ENCODE measurements around the gene SPINK13.
"Not testable (repeated sequence)": the region's sequence is repeated elsewhere in the genome, so short reads cannot be mapped to it uniquely, and the experiment has no call there.

SPINK13 gene

GRCh38 chr5:148311484-148311883 lies 42.9 kb downstream of the SPINK13 start:
- in situ Hi-C loops (cut with MboI; ENCODE audit: low sequenced_read_pairs): no loop called here

- in situ Hi-C loops (cut with MboI; ENCODE audit: low sequenced_read_pairs): no loop called here
Observed at GRCh38 chr5:148312153-148312552, 43.6 kb downstream of the SPINK13 start, which contains the start of gene SPINK7. SPINK7 (plus strand) TSS chr5:148312423; CDS start chr5:148312484, 61 bp downstream.

GRCh38 chr5:148314187-148314586 lies 45.6 kb downstream of the SPINK13 start:
- in situ Hi-C loops (cut with MboI; ENCODE audit: low sequenced_read_pairs): no loop called here

- in situ Hi-C loops (cut with MboI; ENCODE audit: low sequenced_read_pairs): no loop called here
Observed at GRCh38 chr5:148314731-148315130, 46.1 kb downstream of the SPINK13 start.

- in situ Hi-C loops (cut with MboI; ENCODE audit: low sequenced_read_pairs): not testable (repeated sequence)
Observed at GRCh38 chr5:148320011-148320963, 51.7 kb downstream of the SPINK13 start.

- in situ Hi-C loops (cut with MboI; ENCODE audit: low sequenced_read_pairs): no loop called here
Observed at GRCh38 chr5:148333262-148333849, 64.8 kb downstream of the SPINK13 start.

- in situ Hi-C loops (cut with MboI; ENCODE audit: low sequenced_read_pairs): no loop called here
Observed at GRCh38 chr5:148335259-148335658, 66.7 kb downstream of the SPINK13 start, which contains the start of gene SPINK9. SPINK9 (plus strand) TSS chr5:148335559; CDS start chr5:148335614, 55 bp downstream.
